ENCODE results near the gene DMRTA2.

The DMRTA2 gene

DNA sequence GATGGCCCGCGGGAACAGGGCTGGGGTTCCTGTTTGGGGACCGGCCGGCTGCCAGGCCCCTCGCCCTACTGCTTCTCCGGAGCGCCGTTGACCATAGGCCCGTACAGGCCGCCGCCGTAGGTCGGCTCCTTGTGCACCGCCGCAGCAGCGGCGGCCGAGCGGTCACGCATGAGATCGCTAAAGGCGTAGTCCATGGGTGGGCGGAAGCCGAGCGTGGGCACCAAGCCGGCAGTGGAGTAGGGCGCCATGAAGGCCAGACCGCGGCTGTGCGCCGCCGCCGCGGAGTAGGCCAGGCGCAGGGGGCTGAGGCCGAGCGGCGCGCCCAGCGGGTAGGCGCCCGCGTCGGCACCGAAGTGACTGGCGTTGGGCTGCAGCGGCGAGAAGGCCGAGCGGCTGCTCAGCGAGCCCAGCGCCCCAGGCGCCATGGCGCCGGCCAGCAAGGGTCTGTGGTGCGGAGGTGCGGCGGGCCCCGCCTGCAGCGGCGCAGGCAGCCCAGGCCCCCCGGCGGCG, 4.6 kb downstream of the DMRTA2 start:
- TF ChIP-seq ZFX (IDR thresholded peaks at IDR 0.05), result no peak
- TF ChIP-seq, protein P1, sequence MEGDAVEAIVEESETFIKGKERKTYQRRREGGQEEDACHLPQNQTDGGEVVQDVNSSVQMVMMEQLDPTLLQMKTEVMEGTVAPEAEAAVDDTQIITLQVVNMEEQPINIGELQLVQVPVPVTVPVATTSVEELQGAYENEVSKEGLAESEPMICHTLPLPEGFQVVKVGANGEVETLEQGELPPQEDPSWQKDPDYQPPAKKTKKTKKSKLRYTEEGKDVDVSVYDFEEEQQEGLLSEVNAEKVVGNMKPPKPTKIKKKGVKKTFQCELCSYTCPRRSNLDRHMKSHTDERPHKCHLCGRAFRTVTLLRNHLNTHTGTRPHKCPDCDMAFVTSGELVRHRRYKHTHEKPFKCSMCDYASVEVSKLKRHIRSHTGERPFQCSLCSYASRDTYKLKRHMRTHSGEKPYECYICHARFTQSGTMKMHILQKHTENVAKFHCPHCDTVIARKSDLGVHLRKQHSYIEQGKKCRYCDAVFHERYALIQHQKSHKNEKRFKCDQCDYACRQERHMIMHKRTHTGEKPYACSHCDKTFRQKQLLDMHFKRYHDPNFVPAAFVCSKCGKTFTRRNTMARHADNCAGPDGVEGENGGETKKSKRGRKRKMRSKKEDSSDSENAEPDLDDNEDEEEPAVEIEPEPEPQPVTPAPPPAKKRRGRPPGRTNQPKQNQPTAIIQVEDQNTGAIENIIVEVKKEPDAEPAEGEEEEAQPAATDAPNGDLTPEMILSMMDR (conservative IDR thresholded peaks at IDR 0.05), result no peak
- no peak overlapping the region for H3K27ac ChIP-seq

DNA sequence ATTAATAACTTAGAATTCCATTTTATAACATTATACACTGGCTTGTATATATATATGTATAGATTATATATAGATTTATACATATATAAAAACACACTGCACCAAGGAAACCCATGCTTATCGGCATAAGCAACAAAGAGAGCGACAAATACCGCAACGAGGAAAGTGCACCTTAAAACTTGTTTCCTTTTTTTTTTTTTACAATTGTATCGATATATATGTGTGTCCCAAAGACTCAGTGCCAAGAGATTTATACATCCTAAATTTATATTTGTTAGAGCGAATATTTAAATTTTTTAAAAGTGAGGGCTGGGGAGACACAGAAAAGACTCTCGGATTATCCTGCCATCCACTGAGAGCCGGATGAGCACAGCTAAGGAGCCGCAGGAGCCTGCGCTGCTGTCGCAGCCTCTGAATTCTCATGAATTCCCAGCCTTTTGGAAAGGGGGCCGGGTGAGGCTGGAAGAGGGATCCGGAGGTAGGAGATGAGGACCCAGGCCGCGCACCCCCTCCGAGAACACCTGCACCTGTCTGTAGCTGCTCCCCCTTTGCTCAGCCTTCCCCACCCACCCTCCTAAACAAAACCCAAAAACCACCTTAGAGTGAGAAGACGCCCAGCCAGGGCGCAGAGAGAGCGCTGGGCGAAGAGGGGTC, 5.2 kb downstream of the DMRTA2 start:
- TF ChIP-seq, protein P1 (conservative IDR thresholded peaks at IDR 0.05), result no peak
- no peak for TF ChIP-seq ZFX (IDR thresholded peaks at IDR 0.05)

DNA sequence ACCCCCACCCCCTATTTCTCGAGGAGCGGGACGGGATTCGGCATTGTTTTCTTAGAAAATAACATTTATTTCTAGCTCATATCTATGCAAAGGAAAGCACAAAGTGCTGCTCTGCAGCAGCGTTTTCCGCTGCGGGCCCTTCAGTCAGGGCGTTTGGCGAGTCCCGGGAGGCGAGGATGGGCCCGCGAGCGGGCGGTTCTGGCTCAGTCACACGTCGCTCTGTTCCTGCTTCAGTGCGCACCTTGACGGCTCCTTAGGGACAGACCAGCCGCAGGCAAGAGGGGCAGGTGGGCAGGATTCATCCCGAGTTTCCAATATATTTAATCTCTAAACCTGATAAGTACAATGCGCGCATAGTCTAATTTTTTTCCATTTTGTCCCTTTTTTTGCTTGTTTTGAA, 5.7 kb downstream of the DMRTA2 start:
- H3K27ac ChIP-seq, result no peak overlapping the region

More for the DNA sequence above, 5.2 kb downstream of the DMRTA2 start:
- H3K27ac ChIP-seq, result no peak overlapping the region

DNA sequence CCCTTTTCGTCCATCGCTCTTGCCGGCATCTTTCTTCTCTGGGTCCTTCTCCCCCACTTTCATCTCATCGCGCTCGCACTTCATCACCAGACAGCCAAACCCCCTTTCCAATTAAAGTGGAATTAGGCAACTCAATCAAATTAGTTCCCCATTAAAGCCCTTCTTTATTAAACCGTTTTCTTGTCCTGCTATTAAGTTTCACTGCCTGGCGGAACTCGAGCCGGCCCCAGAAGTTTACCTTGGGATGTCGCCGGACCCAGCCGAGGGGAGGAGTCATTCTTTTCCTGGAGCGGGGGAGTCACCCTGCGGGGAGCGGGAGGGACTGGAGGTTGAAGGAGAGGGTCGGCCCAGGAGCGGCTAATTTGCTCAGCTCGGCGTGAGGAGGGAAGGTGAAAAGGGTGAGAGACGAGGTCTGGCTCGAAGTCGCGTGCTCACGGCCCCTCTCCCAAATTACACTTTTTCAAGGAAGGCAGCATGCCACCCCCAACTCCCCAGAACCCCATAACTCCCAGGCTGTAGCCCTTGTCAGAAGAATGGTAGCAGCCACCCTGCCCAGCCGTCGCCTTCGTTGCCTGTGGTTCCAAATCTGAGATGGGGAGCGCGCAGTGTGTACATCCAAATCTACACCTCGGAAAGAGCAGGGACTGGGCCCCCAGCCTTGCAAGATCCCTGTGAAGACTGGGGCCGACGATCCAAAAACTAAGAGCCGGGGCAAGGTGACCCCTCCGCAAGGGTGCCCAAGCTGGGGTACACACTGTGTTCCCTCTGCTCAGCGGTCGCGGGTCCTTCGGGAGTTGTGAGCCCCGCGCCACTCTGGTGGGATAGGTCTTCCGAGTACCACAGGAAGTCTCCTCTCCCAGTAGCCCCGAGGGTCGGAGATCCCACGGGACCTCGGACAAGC, 6.4 kb downstream of the DMRTA2 start:
- TF ChIP-seq ZFX (IDR thresholded peaks at IDR 0.05), result no peak
- TF ChIP-seq, protein P1 (conservative IDR thresholded peaks at IDR 0.05), result no peak
- no peak overlapping the region for H3K27ac ChIP-seq

More for the DNA sequence above, 5.7 kb downstream of the DMRTA2 start:
- no peak for TF ChIP-seq ZFX (IDR thresholded peaks at IDR 0.05)
- TF ChIP-seq, protein P1 (conservative IDR thresholded peaks at IDR 0.05), result no peak

DNA sequence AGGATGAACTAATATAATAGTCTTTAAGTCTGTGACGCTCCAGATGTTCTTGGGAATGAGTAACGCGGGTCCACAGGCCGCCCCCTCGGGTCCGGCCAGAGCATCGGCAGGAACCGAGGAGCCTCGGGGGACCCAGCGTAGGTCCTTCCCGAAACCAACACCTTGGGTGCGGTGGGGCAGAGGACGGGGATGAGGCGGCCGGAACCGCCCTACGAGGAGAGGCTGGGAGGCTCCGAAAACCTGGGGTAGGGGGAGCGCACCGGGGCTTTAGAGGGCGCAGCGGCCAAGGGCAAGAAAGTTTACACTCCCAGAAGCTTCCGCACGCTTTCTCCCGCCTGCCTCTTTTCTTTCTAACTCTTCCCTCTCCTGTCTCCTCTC, 7.1 kb downstream of the DMRTA2 start:
- TF ChIP-seq, protein P1 (conservative IDR thresholded peaks at IDR 0.05), result no peak
- no peak for TF ChIP-seq ZFX (IDR thresholded peaks at IDR 0.05)
- no peak overlapping the region for H3K27ac ChIP-seq

DNA sequence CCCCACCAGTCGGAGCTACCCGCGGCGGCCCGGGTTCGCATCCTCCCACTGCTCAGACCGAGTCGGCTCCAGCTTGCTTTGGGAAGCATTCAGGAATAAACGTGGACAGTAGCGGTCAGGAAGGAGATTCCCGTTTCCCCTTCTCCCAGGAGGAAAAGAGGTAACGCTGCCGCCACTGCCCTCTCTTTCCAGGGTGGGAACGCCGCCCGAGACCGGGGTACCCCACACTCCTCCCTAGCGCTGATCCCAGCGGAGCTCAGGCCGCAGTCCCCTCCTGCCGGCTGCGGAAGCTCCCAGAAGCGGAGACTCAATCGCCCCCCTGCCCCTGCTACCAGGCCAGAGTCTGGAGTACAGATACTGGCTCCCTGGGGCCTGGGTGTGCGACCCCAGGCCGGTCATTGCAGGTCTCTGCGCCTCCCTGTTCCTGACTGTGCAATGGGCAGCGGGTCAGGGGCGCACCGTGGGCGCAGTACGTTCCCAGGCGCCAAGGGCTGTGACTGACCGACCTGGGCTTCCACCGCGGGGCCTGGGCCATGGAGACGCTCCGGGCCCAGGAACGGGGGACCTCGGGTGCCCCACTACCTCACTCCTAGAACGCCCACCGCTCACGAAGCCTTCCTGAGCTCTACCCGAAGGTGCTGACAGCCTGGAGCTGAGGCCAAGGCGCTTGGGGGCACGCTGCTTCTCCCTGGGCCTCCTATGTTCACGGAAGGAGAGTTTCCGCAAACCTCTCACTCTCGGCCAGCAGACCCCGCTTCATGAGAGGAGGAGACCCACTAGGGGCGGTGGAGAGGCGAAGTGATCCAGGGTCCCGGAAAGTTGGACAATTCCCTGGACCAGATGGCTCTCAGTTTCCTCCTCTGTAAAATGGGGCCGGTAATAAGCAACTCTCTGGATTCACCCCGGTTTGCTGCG, 7.8 kb downstream of the DMRTA2 start:
- TF ChIP-seq, protein P1 (conservative IDR thresholded peaks at IDR 0.05), result no peak
- TF ChIP-seq ZFX (IDR thresholded peaks at IDR 0.05), result no peak
- H3K27ac ChIP-seq, result no peak overlapping the region

All from C4-2B (cell line).